OCI-LY3 (cell line): ENCODE measurements around the gene KLK14.

Experiments
- CTCF ChIP-seq: fragments of 200-600, 300-600 bp; sonication (generic); IDR thresholded peaks from 2 replicates; pipeline ENCODE4 v1.5.1; 2014; ENCODE audit warnings: antibody characterized with exemption, low read length, low read depth
- EZH2phosphoT487 ChIP-seq: fragments of 200-600 bp; shearing (Covaris generic); IDR thresholded peaks from 2 replicates; pipeline ENCODE4 v1.6.1; 2018; ENCODE audit warnings: antibody characterized with exemption, mixed run types, low read depth

GRCh38 chr19:51084505-51084904 lies 1.8 kb upstream of the KLK14 start:
- TF ChIP-seq CTCF, result no peak
- no peak for TF ChIP-seq EZH2phosphoT487
